Duodenal mucosa (tissue), 2 donors: ENCODE measurements around the gene KRTAP4-4.
"Not testable (repeated sequence)": the region's sequence is repeated elsewhere in the genome, so short reads cannot be mapped to it uniquely, and the experiment has no call there.

ENCODE experiments used
- H3K27ac ChIP-seq: one replicate; pipeline ENCODE4 v1.7.0; 2013; ENCODE audit warnings: low read depth, low read length
- H3K27me3 ChIP-seq, 2 donors: one replicate each; pipeline ENCODE4 v1.7.0; 2013; ENCODE audit warnings: low read length in 2 of 2, control low read depth in 1 of 2; ENCODE audit not compliant: insufficient read depth in 2 of 2, control insufficient read depth in 1 of 2
- H3K36me3 ChIP-seq, 2 donors: one replicate each; pipeline ENCODE4 v1.7.0; 2013; ENCODE audit warnings: low read length in 2 of 2, control low read depth in 1 of 2; ENCODE audit not compliant: insufficient read depth in 2 of 2, control insufficient read depth in 1 of 2
- H3K4me1 ChIP-seq, 2 donors: one replicate each; pipeline ENCODE4 v1.7.0; 2013; ENCODE audit warnings: low read length in 2 of 2, control low read depth in 1 of 2; ENCODE audit not compliant: insufficient read depth in 2 of 2, control insufficient read depth in 1 of 2
- H3K4me3 ChIP-seq, 2 donors: one replicate each; pipeline ENCODE4 v1.7.0; 2013; ENCODE audit warnings: low read length in 2 of 2, low read depth in 1 of 2
- H3K9ac ChIP-seq, 2 donors: one replicate each; pipeline ENCODE4 v1.7.0; 2013; ENCODE audit warnings: low read length in 2 of 2, low read depth in 1 of 2
- H3K9me3 ChIP-seq, 2 donors: one replicate each; pipeline ENCODE4 v1.7.0; 2013; ENCODE audit warnings: low read length in 2 of 2, control low read depth in 1 of 2; ENCODE audit not compliant: control insufficient read depth in 1 of 2

Gene KRTAP4-4

GRCh38 chr17:41160648-41161047 is at the start of gene KRTAP4-4:
KRTAP4-4 (minus strand) TSS chr17:41160748; CDS start chr17:41160691, 57 bp downstream.
- no peaks in the 10 kb centered on the region for H3K9me3 ChIP-seq
- H3K36me3 ChIP-seq, result no peaks in the 10 kb centered on the region
- no peaks in the 10 kb centered on the region for H3K4me1 ChIP-seq
- no peak within 1 kb of the TSS for H3K4me3 ChIP-seq
- H3K9ac ChIP-seq, result no peak within 1 kb of the TSS
- H3K27ac ChIP-seq, result no peak within 1 kb of the TSS
- H3K27me3 ChIP-seq, result peaks cover 0 to 4% of the 10 kb centered on the region in 2 donors

GRCh38 chr17:41199421-41200078 is 39.0 kb upstream of the KRTAP4-4 start:
- Histone ChIP-seq H3K27ac (no peak overlapping the region), H3K36me3 (no peaks in the 10 kb centered on the region), H3K4me3 (no peak overlapping the region), H3K9ac (no peak overlapping the region), H3K4me1 (no peaks in the 10 kb centered on the region), H3K27me3 (no peaks in the 10 kb centered on the region), H3K9me3 (no peaks in the 10 kb centered on the region)

DNA sequence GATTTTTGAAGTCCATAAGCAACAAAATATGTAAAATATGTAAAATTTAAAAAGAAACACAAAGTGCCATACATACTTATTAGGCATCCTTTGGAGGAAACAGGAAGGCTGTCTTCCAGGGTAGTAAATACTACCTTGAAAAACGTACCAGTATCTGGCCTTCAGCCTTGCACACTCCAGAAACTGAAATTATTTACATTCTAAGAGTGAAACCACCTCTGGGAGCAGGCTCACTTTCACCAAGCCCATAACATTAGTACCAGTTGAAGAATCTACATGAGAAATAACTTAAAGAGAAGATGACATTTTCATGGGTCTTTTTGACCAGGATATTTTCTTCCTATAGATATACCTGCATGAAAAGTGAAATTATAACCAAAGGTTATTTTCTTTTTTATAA is 35.5 kb upstream of the KRTAP4-4 start:
- Histone ChIP-seq H3K27ac (no peak overlapping the region), H3K9me3 (no peaks in the 10 kb centered on the region), H3K36me3 (no peaks in the 10 kb centered on the region), H3K27me3 (peaks cover 0 to 6% of the 10 kb centered on the region in 2 donors), H3K9ac (no peak overlapping the region), H3K4me3 (no peak overlapping the region), H3K4me1 (no peaks in the 10 kb centered on the region)

- Histone ChIP-seq H3K9me3 (no peaks in the 10 kb centered on the region), H3K36me3 (no peaks in the 10 kb centered on the region), H3K9ac (no peak overlapping the region), H3K27ac (no peak overlapping the region), H3K4me3 (no peak overlapping the region), H3K4me1 (no peaks in the 10 kb centered on the region), H3K27me3 (peaks cover 18 to 22% of the 10 kb centered on the region in 2 donors)
Measured at GRCh38 chr17:41190328-41190727, 29.8 kb upstream of the KRTAP4-4 start.

- not testable (repeated sequence) for H3K9me3 ChIP-seq, H3K9ac ChIP-seq, H3K4me1 ChIP-seq, H3K36me3 ChIP-seq, H3K4me3 ChIP-seq, H3K27ac ChIP-seq
- peaks cover 18 to 27% of the 10 kb centered on the region in 2 donors for H3K27me3 ChIP-seq
Measured at GRCh38 chr17:41189837-41190318, 29.3 kb upstream of the KRTAP4-4 start, which contains the start of gene KRTAP9-1. KRTAP9-1 (plus strand) TSS chr17:41189887; CDS start chr17:41189887, 0 bp downstream.

GRCh38 chr17:41186872-41187271 is 26.3 kb upstream of the KRTAP4-4 start:
- Histone ChIP-seq H3K9me3 (no peaks in the 10 kb centered on the region), H3K27ac (no peak overlapping the region)

DNA sequence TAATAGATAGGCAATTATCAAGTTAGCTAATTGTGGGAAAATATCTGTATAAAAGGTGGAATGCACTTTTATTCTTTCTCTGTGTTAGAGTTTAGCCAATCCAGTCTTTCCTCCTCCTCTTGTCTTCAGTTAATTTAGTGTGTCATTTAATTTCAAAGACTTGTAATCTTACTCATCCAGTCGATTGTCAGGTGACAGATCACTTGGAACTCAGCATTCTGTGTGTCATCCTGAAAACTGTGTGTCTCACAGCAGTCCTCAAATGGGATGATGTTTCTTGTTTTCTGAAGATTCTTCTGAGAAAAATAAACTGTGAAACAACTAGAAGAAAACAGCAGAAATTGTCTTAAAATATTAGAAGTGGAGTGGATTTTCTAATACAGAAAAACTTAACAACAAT is 24.5 kb upstream of the KRTAP4-4 start:
- H3K9ac ChIP-seq, result no peak overlapping the region
- H3K27me3 ChIP-seq, result peaks cover 19 to 20% of the 10 kb centered on the region in 2 donors
- H3K27ac ChIP-seq, result no peak overlapping the region
- no peak overlapping the region for H3K4me3 ChIP-seq
- no peaks in the 10 kb centered on the region for H3K9me3 ChIP-seq
- H3K4me1 ChIP-seq, result peaks cover 0 to 5% of the 10 kb centered on the region in 2 donors
- H3K36me3 ChIP-seq, result no peaks in the 10 kb centered on the region

More at GRCh38 chr17:41186872-41187271, 26.3 kb upstream of the KRTAP4-4 start:
- Histone ChIP-seq H3K4me3 (no peak overlapping the region), H3K9ac (no peak overlapping the region), H3K27me3 (peaks cover 18 to 24% of the 10 kb centered on the region in 2 donors), H3K4me1 (peaks cover 0 to under 1% of the 10 kb centered on the region in 2 donors), H3K36me3 (no peaks in the 10 kb centered on the region)

- no peaks in the 10 kb centered on the region for H3K9me3 ChIP-seq
- H3K36me3 ChIP-seq, result no peaks in the 10 kb centered on the region
- H3K9ac ChIP-seq, result no peak within 1 kb of the TSS
- H3K27ac ChIP-seq, result no peak within 1 kb of the TSS
- no peak within 1 kb of the TSS for H3K4me3 ChIP-seq
- peaks cover 16 to 20% of the 10 kb centered on the region in 2 donors for H3K27me3 ChIP-seq
- H3K4me1 ChIP-seq, result peaks cover 0 to 5% of the 10 kb centered on the region in 2 donors
Measured at GRCh38 chr17:41184480-41184961, 24.0 kb upstream of the KRTAP4-4 start, which contains the start of gene KRTAP4-1. KRTAP4-1 (minus strand) TSS chr17:41184911; CDS start chr17:41184854, 57 bp downstream.

GRCh38 chr17:41178843-41179616 is 18.5 kb upstream of the KRTAP4-4 start:
- no peaks in the 10 kb centered on the region for H3K9me3 ChIP-seq
- H3K27me3 ChIP-seq, result peaks cover 4 to 23% of the 10 kb centered on the region in 2 donors
- peaks cover 0 to 5% of the 10 kb centered on the region in 2 donors for H3K4me1 ChIP-seq
- H3K27ac ChIP-seq, result no peak overlapping the region
- no peak overlapping the region for H3K9ac ChIP-seq
- H3K36me3 ChIP-seq, result no peaks in the 10 kb centered on the region
- no peak overlapping the region for H3K4me3 ChIP-seq

DNA sequence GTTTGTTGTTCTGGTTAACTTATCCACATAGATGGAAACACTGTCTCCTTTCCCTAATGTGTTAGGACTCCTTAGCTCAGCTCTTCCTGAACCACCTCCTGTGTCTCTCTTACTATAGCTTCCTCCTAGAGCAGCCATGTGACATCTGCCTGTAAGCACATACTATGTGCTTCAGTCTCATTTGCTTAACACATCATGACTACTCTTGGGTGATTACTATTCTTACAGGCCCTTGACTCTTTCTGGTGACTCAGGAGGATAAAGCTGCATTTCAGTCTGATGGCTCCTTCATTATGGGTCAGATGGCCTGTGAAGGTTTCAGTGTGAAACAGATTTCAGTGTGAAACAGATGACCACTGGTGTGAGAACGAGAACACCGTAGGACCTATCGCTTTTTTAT is 17.8 kb upstream of the KRTAP4-4 start:
- peaks cover 4 to 23% of the 10 kb centered on the region in 2 donors for H3K27me3 ChIP-seq
- no peak overlapping the region for H3K4me3 ChIP-seq
- H3K36me3 ChIP-seq, result no peaks in the 10 kb centered on the region
- H3K27ac ChIP-seq, result no peak overlapping the region
- peaks cover 0 to 5% of the 10 kb centered on the region in 2 donors for H3K4me1 ChIP-seq
- no peaks in the 10 kb centered on the region for H3K9me3 ChIP-seq
- no peak overlapping the region for H3K9ac ChIP-seq
